Measurements from ENCODE around the gene TBCE. TPM values are rescaled to one million over a fixed set of nuclear protein-coding genes. Genes with fewer than 3 reads are reported as not detected.

Gene TBCE
- total RNA-seq, 1 donor from 2014 or later = 19.1 TPM

DNA sequence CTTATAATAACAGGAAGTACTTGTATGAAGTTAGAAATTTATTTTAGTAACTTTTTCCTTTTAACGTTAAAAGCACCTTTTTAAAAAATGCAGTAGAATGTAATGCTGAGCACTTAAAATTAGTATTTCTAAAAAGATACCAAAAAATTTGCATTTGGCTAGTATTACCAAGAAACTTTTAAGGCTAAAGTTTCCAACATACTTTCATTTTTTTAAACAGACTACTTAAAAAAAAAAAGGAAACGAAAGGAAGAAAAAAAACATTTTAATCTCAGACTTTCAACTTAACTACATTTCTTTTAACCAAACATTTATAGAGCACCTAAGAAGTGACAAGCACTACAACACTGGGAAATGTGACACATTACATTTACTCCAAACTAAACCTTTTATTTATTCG lies 42.1 kb upstream of the TBCE start:
- TF ChIP-seq, protein P1, sequence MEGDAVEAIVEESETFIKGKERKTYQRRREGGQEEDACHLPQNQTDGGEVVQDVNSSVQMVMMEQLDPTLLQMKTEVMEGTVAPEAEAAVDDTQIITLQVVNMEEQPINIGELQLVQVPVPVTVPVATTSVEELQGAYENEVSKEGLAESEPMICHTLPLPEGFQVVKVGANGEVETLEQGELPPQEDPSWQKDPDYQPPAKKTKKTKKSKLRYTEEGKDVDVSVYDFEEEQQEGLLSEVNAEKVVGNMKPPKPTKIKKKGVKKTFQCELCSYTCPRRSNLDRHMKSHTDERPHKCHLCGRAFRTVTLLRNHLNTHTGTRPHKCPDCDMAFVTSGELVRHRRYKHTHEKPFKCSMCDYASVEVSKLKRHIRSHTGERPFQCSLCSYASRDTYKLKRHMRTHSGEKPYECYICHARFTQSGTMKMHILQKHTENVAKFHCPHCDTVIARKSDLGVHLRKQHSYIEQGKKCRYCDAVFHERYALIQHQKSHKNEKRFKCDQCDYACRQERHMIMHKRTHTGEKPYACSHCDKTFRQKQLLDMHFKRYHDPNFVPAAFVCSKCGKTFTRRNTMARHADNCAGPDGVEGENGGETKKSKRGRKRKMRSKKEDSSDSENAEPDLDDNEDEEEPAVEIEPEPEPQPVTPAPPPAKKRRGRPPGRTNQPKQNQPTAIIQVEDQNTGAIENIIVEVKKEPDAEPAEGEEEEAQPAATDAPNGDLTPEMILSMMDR (IDR thresholded peaks at IDR 0.05) = no peak
- H3K4me1 Mint-ChIP-seq = peaks cover 54% of the 10 kb centered on the region
- H3K9me3 Mint-ChIP-seq = no peaks in the 10 kb centered on the region
- DNase-seq (no peak), ATAC-seq (ENCODE audit: low read depth) (no peak)
- H3K4me3 Mint-ChIP-seq = peak overlapping the region; percentile 98
- peak overlapping the region; percentile 31 for H3K27ac Mint-ChIP-seq
- H3K36me3 Mint-ChIP-seq (ENCODE audit: low read depth) = peaks cover 37% of the 10 kb centered on the region
- H3K27me3 Mint-ChIP-seq = no peaks in the 10 kb centered on the region
- ChIA-PET CTCF (interaction anchor here (1.7 kb wide), 1 partner anchor 91 kb away, joined by 4 read pairs; no protein-coding TSS in a partner anchor), POLR2A (interaction anchor here (1.6 kb wide), 1 partner anchor 951 kb away, joined by 4 read pairs; the partner anchor contains the start of gene COA6)
- intact Hi-C loops (cut with micrococcal nuclease) = loop anchor here (1.0 to 5.0 kb wide), 3 partner anchors 8 to 1197 kb away; partner anchors contain the start of gene LGALS8

DNA sequence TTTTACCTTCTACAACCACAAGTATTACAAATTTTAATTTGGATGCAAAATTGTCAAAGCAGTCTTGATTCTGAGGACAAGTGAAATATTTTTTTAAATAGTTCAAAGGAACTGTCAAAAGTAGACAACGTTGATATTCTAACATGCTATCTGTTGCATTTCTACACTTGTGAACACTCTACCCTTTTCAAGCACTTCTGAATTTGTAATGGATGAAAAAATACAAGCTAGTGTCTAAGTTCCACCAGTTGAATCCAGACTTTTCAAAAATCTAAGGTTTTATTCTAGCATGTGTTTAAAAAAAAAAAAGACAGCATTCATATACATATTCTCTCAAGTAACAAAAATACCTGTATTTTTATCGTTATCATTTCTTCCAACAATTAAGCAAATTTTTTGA lies 41.4 kb upstream of the TBCE start:
- intact Hi-C loops (cut with micrococcal nuclease) = loop anchor here (1.0 to 5.0 kb wide), 4 partner anchors 9 to 1196 kb away; partner anchors contain the start of gene LGALS8
- no peak for DNase-seq
- TF ChIP-seq, protein P1 (IDR thresholded peaks at IDR 0.05) = no peak
- ATAC-seq (ENCODE audit: low read depth) = no peak
- H3K4me3 Mint-ChIP-seq = peak overlapping the region; percentile 98
- CTCF ChIA-PET = no interaction called here
- H3K36me3 Mint-ChIP-seq (ENCODE audit: low read depth) = peaks cover 31% of the 10 kb centered on the region
- no peaks in the 10 kb centered on the region for H3K9me3 Mint-ChIP-seq
- peak overlapping the region; percentile 57 for H3K27ac Mint-ChIP-seq
- peaks cover 47% of the 10 kb centered on the region for H3K4me1 Mint-ChIP-seq
- H3K27me3 Mint-ChIP-seq = no peaks in the 10 kb centered on the region
- POLR2A ChIA-PET = interaction anchor here (1.6 kb wide), 1 partner anchor 952 kb away, joined by 4 read pairs; the partner anchor contains the start of gene COA6

DNA sequence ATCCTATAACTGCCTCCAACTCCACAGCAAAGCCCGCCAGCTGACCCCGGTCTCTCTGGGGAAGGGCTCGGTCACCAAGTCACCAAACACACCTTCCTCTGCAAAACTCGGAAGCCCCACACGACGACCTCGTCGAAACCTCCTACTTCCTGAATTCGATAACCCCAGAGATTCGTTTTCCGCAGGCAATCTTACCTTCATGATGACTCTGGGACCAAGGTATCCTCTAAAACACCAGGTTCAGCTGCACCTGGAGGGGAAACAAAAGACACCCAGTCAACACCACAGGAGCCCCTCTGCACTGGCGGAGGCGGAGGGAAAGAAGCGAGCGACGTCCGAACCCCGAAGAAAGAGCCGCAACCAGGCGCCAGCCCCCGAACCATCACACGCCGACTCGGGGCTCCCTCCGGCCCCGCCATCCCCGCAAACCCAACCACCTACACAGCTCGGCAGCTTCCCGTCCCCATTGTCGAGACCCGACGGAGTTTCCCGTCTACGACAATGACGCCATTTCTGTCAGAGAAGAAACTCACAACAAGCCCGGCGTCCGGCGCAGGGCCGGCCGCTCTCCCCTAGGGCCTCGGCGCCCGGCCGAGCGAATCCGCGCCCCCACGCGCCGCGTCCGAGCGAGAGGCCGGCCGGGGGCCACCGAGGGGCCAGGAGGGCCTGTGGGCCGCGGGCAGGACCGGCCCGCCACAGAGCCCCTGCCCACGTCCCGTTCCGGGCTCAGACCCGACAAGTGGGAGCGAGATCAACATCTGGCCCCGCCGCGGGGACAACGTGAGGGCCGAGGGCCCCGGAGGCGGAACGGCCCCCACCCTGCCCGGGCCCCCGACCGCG lies 40.3 kb upstream of the TBCE start:
- Mint-ChIP-seq H3K4me3 (peak overlapping the region; percentile 98), H3K36me3 (ENCODE audit: low read depth) (peaks cover 23% of the 10 kb centered on the region), H3K27ac (peak overlapping the region; percentile 96), H3K9me3 (no peaks in the 10 kb centered on the region), H3K27me3 (no peaks in the 10 kb centered on the region), H3K4me1 (peaks cover 38% of the 10 kb centered on the region)
- TF ChIP-seq, protein P1 (IDR thresholded peaks at IDR 0.05) = no peak
- intact Hi-C loops (cut with micrococcal nuclease) = loop anchor here (2.0 to 5.0 kb wide), 3 partner anchors 28 to 1195 kb away; partner anchors contain the start of gene LGALS8
- ChIA-PET POLR2A (interaction anchor here (0.9 to 3.1 kb wide), 5 partner anchors 8 to 954 kb away, joined by 3 to 22 read pairs (median 5); partner anchors contain the start of genes COA6 and RBM34), CTCF (no interaction called here)
- peak; percentile 9 for ATAC-seq (ENCODE audit: low read depth)
- DNase-seq = peak; percentile 60

- H3K27me3 Mint-ChIP-seq = no peaks in the 10 kb centered on the region
- peak; percentile 59 for DNase-seq
- H3K4me3 Mint-ChIP-seq = peak within 1 kb of the TSS; percentile 98
- TF ChIP-seq, protein P1 (IDR thresholded peaks at IDR 0.05) = no peak
- ChIA-PET CTCF (no interaction called here), POLR2A (interaction anchor here (1.0 to 3.1 kb wide), 7 partner anchors 9 to 954 kb away, joined by 4 to 22 read pairs (median 6); partner anchors contain the start of genes B3GALNT2, COA6, RBM34 and TBCE)
- peaks cover 30% of the 10 kb centered on the region for H3K4me1 Mint-ChIP-seq
- intact Hi-C loops (cut with micrococcal nuclease) = loop anchor here (1.0 to 5.0 kb wide), 12 partner anchors 29 to 1195 kb away; partner anchors contain the start of genes B3GALNT2, COA6, LGALS8 and LYST
- H3K27ac Mint-ChIP-seq = peak within 1 kb of the TSS; percentile 96
- peaks cover 19% of the 10 kb centered on the region for H3K36me3 Mint-ChIP-seq (ENCODE audit: low read depth)
- no peaks in the 10 kb centered on the region for H3K9me3 Mint-ChIP-seq
- no peak for ATAC-seq (ENCODE audit: low read depth)
Observed at GRCh38 chr1:235327559-235328270, 39.5 kb upstream of the TBCE start, which contains the start of gene ARID4B. ARID4B (minus strand) TSS chr1:235328179; CDS start chr1:235326919, 1,260 bp downstream.
